GM23248 (cell line): ENCODE data around the gene ZFYVE21.

Experiments used
- EZH2 ChIP-seq: fragments of 200-600 bp; sonication (generic); IDR thresholded peaks from 2 replicates; pipeline ENCODE4 v1.6.1; 2018; ENCODE audit warnings: antibody characterized with exemption, mild to moderate bottlenecking; ENCODE audit not compliant: insufficient read depth, poor library complexity, severe bottlenecking
- EZH2phosphoT487 ChIP-seq: fragments of 200-600 bp; sonication (generic); IDR thresholded peaks from 2 replicates; pipeline ENCODE4 v1.6.1; 2018; ENCODE audit warnings: antibody characterized with exemption, moderate library complexity, mild to moderate bottlenecking, low read depth; ENCODE audit not compliant: insufficient read depth

DNA sequence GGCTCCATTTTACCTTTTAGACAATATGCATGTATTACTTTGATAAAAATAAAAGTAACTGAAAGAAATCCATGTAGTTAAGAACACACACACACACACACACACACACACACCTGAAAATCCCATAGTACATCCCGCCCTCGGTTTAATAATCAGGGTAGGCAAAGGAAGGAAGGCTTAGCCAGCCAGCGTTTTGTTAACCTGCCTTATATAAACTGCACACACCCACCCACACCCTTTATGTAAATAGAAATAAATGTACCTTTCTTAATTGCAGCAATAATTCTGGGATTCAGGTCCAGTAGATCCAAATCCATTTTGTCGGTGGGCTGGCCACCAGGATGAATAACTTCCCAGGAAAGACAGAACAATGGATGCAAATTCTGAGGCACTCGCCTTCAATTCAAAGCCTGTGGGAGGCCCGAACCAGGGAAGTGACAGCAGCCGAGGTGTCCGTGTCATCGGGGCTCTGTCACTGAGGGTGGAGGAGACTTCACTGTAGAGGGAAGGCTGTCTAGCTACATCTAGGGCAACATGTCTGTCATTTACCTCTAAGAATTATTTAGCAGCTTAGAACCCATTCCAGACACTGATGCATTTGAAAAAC lies 4.7 kb upstream of the ZFYVE21 start:
- TF ChIP-seq EZH2phosphoT487 (no peak), EZH2 (no peak)
